GM21576 (cell line): ENCODE data around the gene SAMD4A.

Experiments
- ATAC-seq: cut with Tn5 transposase; IDR thresholded peaks from one replicate; pipeline ENCODE4 v1.9.1; 2021; ENCODE audit warnings: mild to moderate bottlenecking, moderate library complexity; ENCODE audit not compliant: unreplicated experiment

Gene SAMD4A

GRCh38 chr14:54564868-54565784, 1.8 kb upstream of the SAMD4A start:
- peak; percentile 40 for ATAC-seq

GRCh38 chr14:54565785-54566409, 1.0 kb upstream of the SAMD4A start:
- peak; percentile 47 for ATAC-seq

GRCh38 chr14:54567224-54567638, 303 bp downstream of the SAMD4A start:
- no peak for ATAC-seq

GRCh38 chr14:54567639-54568561, 972 bp downstream of the SAMD4A start:
- ATAC-seq = no peak

- ATAC-seq = no peak
Measured at GRCh38 chr14:54568821-54569595, 2.1 kb downstream of the SAMD4A start.

GRCh38 chr14:54570047-54570446, 3.1 kb downstream of the SAMD4A start:
- no peak for ATAC-seq

GRCh38 chr14:54570631-54571415, 3.9 kb downstream of the SAMD4A start:
- no peak for ATAC-seq

GRCh38 chr14:54572316-54572715, 5.4 kb downstream of the SAMD4A start:
- ATAC-seq = no peak

GRCh38 chr14:54574528-54574927, 7.6 kb downstream of the SAMD4A start:
- no peak for ATAC-seq

GRCh38 chr14:54577494-54577893, 10.6 kb downstream of the SAMD4A start:
- no peak for ATAC-seq

GRCh38 chr14:54577977-54578376, 11.0 kb downstream of the SAMD4A start:
- ATAC-seq = no peak

GRCh38 chr14:54579621-54580020, 12.7 kb downstream of the SAMD4A start:
- no peak for ATAC-seq

GRCh38 chr14:54580933-54581332, 14.0 kb downstream of the SAMD4A start:
- no peak for ATAC-seq

- no peak for ATAC-seq
Measured at GRCh38 chr14:54582334-54582733, 15.4 kb downstream of the SAMD4A start.

- no peak for ATAC-seq
Measured at GRCh38 chr14:54584097-54584496, 17.2 kb downstream of the SAMD4A start.

GRCh38 chr14:54585214-54585613, 18.3 kb downstream of the SAMD4A start:
- ATAC-seq = no peak

- ATAC-seq = no peak
Measured at GRCh38 chr14:54589076-54589475, 22.1 kb downstream of the SAMD4A start.

- ATAC-seq = no peak
Measured at GRCh38 chr14:54589843-54590242, 22.9 kb downstream of the SAMD4A start.

- ATAC-seq = no peak
Measured at GRCh38 chr14:54590481-54590880, 23.6 kb downstream of the SAMD4A start.

- no peak for ATAC-seq
Measured at GRCh38 chr14:54591461-54591860, 24.5 kb downstream of the SAMD4A start.
